ENCODE measurements around the gene SPECC1L. TPM values are rescaled to one million over a fixed set of nuclear protein-coding genes. Genes with fewer than 3 reads are reported as not detected.

The SPECC1L gene
- total RNA-seq, 1 donor from 2014 or later: 46.2 TPM

- DNase-seq (ENCODE audit: low read depth): peak; percentile 51
These were observed 53.1 kb downstream of the SPECC1L start for GRCh38 chr22:24323695-24324094.

- no peak for DNase-seq (ENCODE audit: low read depth)
These were observed 53.5 kb downstream of the SPECC1L start for GRCh38 chr22:24324137-24324536.

GRCh38 chr22:24325105-24325757 lies 54.6 kb downstream of the SPECC1L start:
- DNase-seq (ENCODE audit: low read depth): peak; percentile 95

- no peak for DNase-seq (ENCODE audit: low read depth)
These were observed 55.6 kb downstream of the SPECC1L start for GRCh38 chr22:24326266-24326665.

- DNase-seq (ENCODE audit: low read depth): no peak
These were observed 57.2 kb downstream of the SPECC1L start for GRCh38 chr22:24327832-24328231.

- no peak for DNase-seq (ENCODE audit: low read depth)
These were observed 58.8 kb downstream of the SPECC1L start for GRCh38 chr22:24329453-24329852.

- DNase-seq (ENCODE audit: low read depth): no peak
These were observed 60.0 kb downstream of the SPECC1L start for GRCh38 chr22:24330636-24331035.

GRCh38 chr22:24331468-24332440 lies 61.1 kb downstream of the SPECC1L start:
- DNase-seq (ENCODE audit: low read depth): no peak

- no peak for DNase-seq (ENCODE audit: low read depth)
These were observed 62.7 kb downstream of the SPECC1L start for GRCh38 chr22:24333301-24333700.

GRCh38 chr22:24335496-24335895 lies 64.9 kb downstream of the SPECC1L start:
- DNase-seq (ENCODE audit: low read depth): no peak

- DNase-seq (ENCODE audit: low read depth): no peak
These were observed 67.4 kb downstream of the SPECC1L start for GRCh38 chr22:24337894-24338645.

- DNase-seq (ENCODE audit: low read depth): peak; percentile 13
These were observed 68.3 kb downstream of the SPECC1L start for GRCh38 chr22:24338726-24339451.

- no peak for DNase-seq (ENCODE audit: low read depth)
These were observed 68.8 kb downstream of the SPECC1L start for GRCh38 chr22:24339452-24339747.

GRCh38 chr22:24341627-24342026 lies 71.0 kb downstream of the SPECC1L start:
- DNase-seq (ENCODE audit: low read depth): no peak

- no peak for DNase-seq (ENCODE audit: low read depth)
These were observed 80.0 kb downstream of the SPECC1L start for GRCh38 chr22:24350627-24351026.

GRCh38 chr22:24353121-24353520 lies 82.5 kb downstream of the SPECC1L start:
- DNase-seq (ENCODE audit: low read depth): no peak

GRCh38 chr22:24355574-24355973 lies 84.9 kb downstream of the SPECC1L start:
- no peak for DNase-seq (ENCODE audit: low read depth)

- peak; percentile 21 for DNase-seq (ENCODE audit: low read depth)
These were observed 86.9 kb downstream of the SPECC1L start for GRCh38 chr22:24357547-24357946.

- DNase-seq (ENCODE audit: low read depth): no peak
These were observed 87.6 kb downstream of the SPECC1L start for GRCh38 chr22:24358105-24358836.

GRCh38 chr22:24359452-24360120 lies 89.0 kb downstream of the SPECC1L start:
- no peak for DNase-seq (ENCODE audit: low read depth)
